IMR-90 (cell line): Measurements from ENCODE around the gene KCNQ1. TPM values are rescaled to one million over a fixed set of nuclear protein-coding genes. Genes with fewer than 3 reads are reported as not detected.

Source experiments
- ATAC-seq: fragments of 200-7000 bp; cut with Tn5 transposase; 2 replicates; pipeline ENCODE4 v1.9.1; 2020; ENCODE audit warnings: low read depth, mild to moderate bottlenecking, moderate library complexity
- BruUV-seq: library from RNA; stranded (reverse); fragments of 400-500 nt; replicated peaks from 2 replicates; lab custom pipeline; 2021; lab: Mats Ljungman, UMichigan
- CTCF ChIA-PET: fragments of 300-600 bp; formaldehyde crosslinking; extraction: SDS; loops from one replicate; lab custom pipeline; 2021; ENCODE audit warnings: antibody characterized with exemption; lab: Yijun Ruan, JAX
- POLR2A ChIA-PET: fragments of 300-600 bp; sonication (Branson Sonifier 250); formaldehyde crosslinking; loops from one replicate; lab custom pipeline; 2022; ENCODE audit warnings: antibody characterized with exemption; ENCODE audit not compliant: unreplicated experiment; lab: Charles Lee
- DNase-seq: peaks from one replicate; pipeline ENCODE4 v3.0.0; 2013
- H2AFZ ChIP-seq: replicated peaks from 2 replicates; pipeline ENCODE3; 2013; ENCODE audit warnings: low read length, mild to moderate bottlenecking; ENCODE audit not compliant: poor library complexity
- H2AK5ac ChIP-seq: 2 replicates; pipeline ENCODE4 v1.6.1; 2013; ENCODE audit warnings: low read depth, low read length, inconsistent platforms
- H2AK9ac ChIP-seq: replicated peaks from 2 replicates; pipeline ENCODE3; 2013; ENCODE audit warnings: mild to moderate bottlenecking, low read depth, low read length, moderate library complexity; ENCODE audit not compliant: poor library complexity
- H2BK120ac ChIP-seq: 2 replicates; pipeline ENCODE4 v1.6.1; 2013; ENCODE audit warnings: low read depth, low read length, inconsistent platforms
- H2BK15ac ChIP-seq: 3 replicates; pipeline ENCODE4 v1.6.1; 2013; ENCODE audit warnings: low read depth, low read length, inconsistent platforms
- H2BK20ac ChIP-seq: 2 replicates; pipeline ENCODE4 v1.6.1; 2013; ENCODE audit warnings: low read depth, mild to moderate bottlenecking, inconsistent platforms, low read length, moderate library complexity
- H2BK5ac ChIP-seq: 2 replicates; pipeline ENCODE4 v1.6.1; 2013; ENCODE audit warnings: mild to moderate bottlenecking, low read depth, low read length, inconsistent platforms; ENCODE audit not compliant: poor library complexity, severe bottlenecking
- H3K14ac ChIP-seq: replicated peaks from 2 replicates; pipeline ENCODE4 v1.6.1; 2013; ENCODE audit warnings: low read depth, low read length, inconsistent platforms
- H3K18ac ChIP-seq: 2 replicates; pipeline ENCODE4 v1.6.1; 2013; ENCODE audit warnings: low read depth, low read length, control low read depth
- H3K23ac ChIP-seq: 2 replicates; pipeline ENCODE4 v1.6.1; 2013; ENCODE audit warnings: low read depth, low read length, inconsistent platforms
- H3K27ac ChIP-seq: 2 replicates; pipeline ENCODE4 v1.5.1; 2013; ENCODE audit warnings: mild to moderate bottlenecking, control low read depth, low read length; ENCODE audit not compliant: insufficient read depth
- H3K27me3 ChIP-seq: 2 replicates; pipeline ENCODE4 v1.6.1; 2013; ENCODE audit warnings: low read length; ENCODE audit not compliant: control insufficient read depth, insufficient read depth
- H3K36me3 ChIP-seq: 2 replicates; pipeline ENCODE4 v1.6.1; 2013; ENCODE audit warnings: low read length, mixed read lengths; ENCODE audit not compliant: control insufficient read depth, insufficient read depth
- H3K4ac ChIP-seq: 2 replicates; pipeline ENCODE4 v1.6.1; 2013; ENCODE audit warnings: low read depth, low read length, inconsistent platforms
- H3K4me1 ChIP-seq: 2 replicates; pipeline ENCODE4 v1.6.1; 2013; ENCODE audit warnings: low read length, mixed read lengths; ENCODE audit not compliant: control insufficient read depth, insufficient read depth
- H3K4me2 ChIP-seq: 2 replicates; pipeline ENCODE4 v1.6.1; 2013; ENCODE audit warnings: low read depth, mild to moderate bottlenecking, control low read depth, low read length, moderate library complexity
- H3K4me3 ChIP-seq: 2 replicates; pipeline ENCODE4 v1.5.1; 2013; ENCODE audit warnings: low read depth, mild to moderate bottlenecking, control low read depth, low read length, moderate library complexity; ENCODE audit not compliant: insufficient read depth
- H3K56ac ChIP-seq: 2 replicates; pipeline ENCODE4 v1.6.1; 2013; ENCODE audit warnings: low read length, inconsistent platforms; ENCODE audit not compliant: insufficient read depth; ENCODE audit errors: extremely low read depth
- H3K79me1 ChIP-seq, 2 experiments: 2 replicates each; pipeline ENCODE4 v1.6.1; 2013; ENCODE audit warnings: low read length in 2 of 2, inconsistent platforms in 1 of 2, low read depth in 1 of 2
- H3K9ac ChIP-seq: 2 replicates; pipeline ENCODE4 v1.6.1; 2013; ENCODE audit warnings: low read depth, low read length, control low read depth
- H3K9me1 ChIP-seq: 2 replicates; pipeline ENCODE4 v1.6.1; 2013; ENCODE audit warnings: low read length, inconsistent platforms; ENCODE audit not compliant: insufficient read depth
- H3K9me3 ChIP-seq: 2 replicates; pipeline ENCODE4 v1.6.1; 2013; ENCODE audit warnings: low read length; ENCODE audit not compliant: control insufficient read depth, insufficient read depth
- H4K20me1 ChIP-seq: 2 replicates; pipeline ENCODE4 v1.6.1; 2013; ENCODE audit warnings: low read length, inconsistent platforms; ENCODE audit not compliant: insufficient read depth
- H4K5ac ChIP-seq: 2 replicates; pipeline ENCODE4 v1.6.1; 2013; ENCODE audit warnings: mild to moderate bottlenecking, low read depth, low read length, control low read depth
- H4K8ac ChIP-seq, 2 experiments: 2 replicates each; pipeline ENCODE4 v1.6.1; 2013; ENCODE audit warnings: low read depth in 2 of 2, low read length in 2 of 2, control low read depth in 1 of 2, inconsistent platforms in 1 of 2
- H4K91ac ChIP-seq: 2 replicates; pipeline ENCODE4 v1.6.1; 2013; ENCODE audit warnings: low read depth, low read length, inconsistent platforms; ENCODE audit not compliant: insufficient read depth
- WGBS, 2 experiments: methylation state at CpG; one replicate each; pipeline versions ENCODE4 v1.1.5 to v1.1.7; 2013; ENCODE audit warnings: missing lambda C conversion rate in 2 of 2; ENCODE audit not compliant: insufficient read length in 1 of 2; ENCODE audit errors: extremely low coverage in 2 of 2; 5-methylcytosine and 5-hydroxymethylcytosine counted together
- dilution Hi-C: fragments of 300-500 bp; cut with HindIII; formaldehyde crosslinking; loops from one replicate; pipeline ENCODE4 v1.14.3; 2018; ENCODE audit warnings: low sequenced_read_pairs; ENCODE audit not compliant: unreplicated experiment
- in situ Hi-C: fragments of 300-500 bp; cut with MboI; formaldehyde crosslinking; loops from 3 replicates; pipeline ENCODE4 v1.14.3; 2019; ENCODE audit warnings: low sequenced_read_pairs, inconsistent platforms, mixed read lengths
- intact Hi-C: fragments of 100-400 bp; cut with micrococcal nuclease; formaldehyde crosslinking; loops from 2 replicates; pipeline ENCODE4 v1.10.0; 2022
- polyA plus RNA-seq, 3 experiments: library from polyadenylated mRNA; depleted of rRNA; stranded (reverse); fragments of >200 nt; gene quantifications; 2 replicates each; pipeline ENCODE4 v1.2.3, GENCODE V29; 2012; ENCODE audit warnings: low replicate concordance in 1 of 3
- total RNA-seq: library from RNA; depleted of rRNA; stranded (reverse); fragments of >200 nt; gene quantifications from 2 replicates; pipeline ENCODE4 v1.2.3, GENCODE V29; 2012
- TF ChIP-seq, protein P1 (sequence below): fragments of 150-350 bp; IDR thresholded peaks from 2 replicates; pipeline ENCODE4 v1.6.1; 2016; ENCODE audit warnings: low read depth, mild to moderate bottlenecking, low read length, moderate library complexity, borderline replicate concordance

The KCNQ1 gene
- total and polyA plus RNA-seq, 2 of the 4 experiments (the other 2 are of a cell fraction), result 0.07 TPM; not detected in 1

DNA sequence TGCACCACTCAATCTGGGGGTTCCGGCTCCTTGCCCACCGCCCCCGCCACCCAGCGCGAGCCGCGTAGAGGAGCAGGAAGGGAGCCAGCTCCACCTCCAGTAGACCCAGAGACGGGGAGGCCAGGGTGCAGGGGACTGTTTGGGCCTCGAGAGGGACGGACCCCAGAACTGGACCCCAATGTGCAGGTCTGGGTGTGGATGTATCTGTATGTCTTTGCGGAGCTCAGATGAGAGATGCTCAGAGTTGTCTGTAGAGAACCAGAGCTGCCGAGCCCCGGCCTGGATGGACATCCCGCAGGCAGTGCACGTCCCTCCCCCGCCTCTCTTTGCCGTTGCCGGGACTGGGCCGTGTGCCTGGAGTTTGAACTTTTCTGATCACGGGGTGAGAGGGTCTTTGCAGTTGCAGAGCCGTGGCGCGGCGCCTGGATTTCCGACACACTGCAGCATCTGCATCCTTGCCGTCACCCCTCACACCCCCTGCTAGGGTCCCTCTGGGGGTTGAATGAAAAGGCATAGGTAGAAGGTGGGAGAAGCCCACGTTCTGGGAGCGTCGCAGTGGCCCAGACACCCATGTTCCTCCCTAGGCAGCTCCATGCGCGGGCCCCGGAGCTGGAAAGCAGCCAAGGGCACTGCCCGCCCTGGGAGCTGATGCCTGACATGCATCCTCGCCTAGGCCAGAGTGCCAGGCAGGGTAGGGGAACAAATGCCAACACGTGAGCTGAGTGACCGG, 105.2 kb downstream of the KCNQ1 start:
- H3K4ac ChIP-seq, result no peak overlapping the region
- H2BK5ac ChIP-seq, result no peak overlapping the region
- no peak overlapping the region for H2AK5ac ChIP-seq
- no peaks in the 10 kb centered on the region for H3K79me1 ChIP-seq
- no peak overlapping the region for H2AK9ac ChIP-seq
- H3K18ac ChIP-seq, result no peak overlapping the region
- no peak overlapping the region for H2BK15ac ChIP-seq
- H3K14ac ChIP-seq, result no peak overlapping the region
- BruUV-seq, result no TSS peak
- no peaks in the 10 kb centered on the region for H3K9me1 ChIP-seq
- H4K91ac ChIP-seq, result no peak overlapping the region
- dilution Hi-C loops (no loop called here), in situ Hi-C loops (no loop called here), intact Hi-C loops (no loop called here)
- H3K4me2 ChIP-seq, result no peak overlapping the region
- H3K9me3 ChIP-seq, result peaks cover 2% of the 10 kb centered on the region; the same call in 1 of the 2 replicates
- no peak overlapping the region for H4K8ac ChIP-seq
- H3K56ac ChIP-seq, result no peak overlapping the region
- no peak overlapping the region for H4K5ac ChIP-seq
- peak overlapping the region; percentile 14 for H2AFZ ChIP-seq
- no peak overlapping the region for H3K4me3 ChIP-seq
- H3K4me1 ChIP-seq, result no peaks in the 10 kb centered on the region
- no peaks in the 10 kb centered on the region for H3K36me3 ChIP-seq
- WGBS, 2 experiments, result 42% methylated on average over 11 of the region's 36 CpGs; no CpG with 5 or more reads in 1 of the 2 experiments
- POLR2A ChIA-PET, result no interaction called here
- H3K27me3 ChIP-seq, result peaks cover 39% of the 10 kb centered on the region
- DNase-seq (no peak), ATAC-seq (no peak)
- H4K20me1 ChIP-seq, result no peaks in the 10 kb centered on the region
- H3K23ac ChIP-seq, result no peak overlapping the region
- TF ChIP-seq, protein P1, sequence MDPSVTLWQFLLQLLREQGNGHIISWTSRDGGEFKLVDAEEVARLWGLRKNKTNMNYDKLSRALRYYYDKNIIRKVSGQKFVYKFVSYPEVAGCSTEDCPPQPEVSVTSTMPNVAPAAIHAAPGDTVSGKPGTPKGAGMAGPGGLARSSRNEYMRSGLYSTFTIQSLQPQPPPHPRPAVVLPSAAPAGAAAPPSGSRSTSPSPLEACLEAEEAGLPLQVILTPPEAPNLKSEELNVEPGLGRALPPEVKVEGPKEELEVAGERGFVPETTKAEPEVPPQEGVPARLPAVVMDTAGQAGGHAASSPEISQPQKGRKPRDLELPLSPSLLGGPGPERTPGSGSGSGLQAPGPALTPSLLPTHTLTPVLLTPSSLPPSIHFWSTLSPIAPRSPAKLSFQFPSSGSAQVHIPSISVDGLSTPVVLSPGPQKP, result no peak
- H3K27ac ChIP-seq, result no peak overlapping the region
- no peak overlapping the region for H3K9ac ChIP-seq
- no peak overlapping the region for H2BK20ac ChIP-seq
- no peak overlapping the region for H2BK120ac ChIP-seq
- CTCF ChIA-PET, result no interaction called here
